Measurements from ENCODE around the gene RGS3. TPM values are rescaled to one million over a fixed set of nuclear protein-coding genes. Genes with fewer than 3 reads are reported as not detected.

Gene RGS3
- total and polyA plus RNA-seq, 2 of the 13 experiments (the other 11 are each of a cell fraction or from before 2014, with no cell fraction given) = 17.1 to 28.8 TPM

GRCh38 chr9:113590991-113591898 is 127.7 kb downstream of the RGS3 start (continued):
- TF ChIP-seq, protein P1, sequence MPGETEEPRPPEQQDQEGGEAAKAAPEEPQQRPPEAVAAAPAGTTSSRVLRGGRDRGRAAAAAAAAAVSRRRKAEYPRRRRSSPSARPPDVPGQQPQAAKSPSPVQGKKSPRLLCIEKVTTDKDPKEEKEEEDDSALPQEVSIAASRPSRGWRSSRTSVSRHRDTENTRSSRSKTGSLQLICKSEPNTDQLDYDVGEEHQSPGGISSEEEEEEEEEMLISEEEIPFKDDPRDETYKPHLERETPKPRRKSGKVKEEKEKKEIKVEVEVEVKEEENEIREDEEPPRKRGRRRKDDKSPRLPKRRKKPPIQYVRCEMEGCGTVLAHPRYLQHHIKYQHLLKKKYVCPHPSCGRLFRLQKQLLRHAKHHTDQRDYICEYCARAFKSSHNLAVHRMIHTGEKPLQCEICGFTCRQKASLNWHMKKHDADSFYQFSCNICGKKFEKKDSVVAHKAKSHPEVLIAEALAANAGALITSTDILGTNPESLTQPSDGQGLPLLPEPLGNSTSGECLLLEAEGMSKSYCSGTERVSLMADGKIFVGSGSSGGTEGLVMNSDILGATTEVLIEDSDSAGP (CRISPR knock-in tag; IDR thresholded peaks at IDR 0.05; ENCODE audit: borderline replicate concordance) = peak; percentile 40; the same call in 1 of the 2 replicates
- TF ChIP-seq, protein P2, sequence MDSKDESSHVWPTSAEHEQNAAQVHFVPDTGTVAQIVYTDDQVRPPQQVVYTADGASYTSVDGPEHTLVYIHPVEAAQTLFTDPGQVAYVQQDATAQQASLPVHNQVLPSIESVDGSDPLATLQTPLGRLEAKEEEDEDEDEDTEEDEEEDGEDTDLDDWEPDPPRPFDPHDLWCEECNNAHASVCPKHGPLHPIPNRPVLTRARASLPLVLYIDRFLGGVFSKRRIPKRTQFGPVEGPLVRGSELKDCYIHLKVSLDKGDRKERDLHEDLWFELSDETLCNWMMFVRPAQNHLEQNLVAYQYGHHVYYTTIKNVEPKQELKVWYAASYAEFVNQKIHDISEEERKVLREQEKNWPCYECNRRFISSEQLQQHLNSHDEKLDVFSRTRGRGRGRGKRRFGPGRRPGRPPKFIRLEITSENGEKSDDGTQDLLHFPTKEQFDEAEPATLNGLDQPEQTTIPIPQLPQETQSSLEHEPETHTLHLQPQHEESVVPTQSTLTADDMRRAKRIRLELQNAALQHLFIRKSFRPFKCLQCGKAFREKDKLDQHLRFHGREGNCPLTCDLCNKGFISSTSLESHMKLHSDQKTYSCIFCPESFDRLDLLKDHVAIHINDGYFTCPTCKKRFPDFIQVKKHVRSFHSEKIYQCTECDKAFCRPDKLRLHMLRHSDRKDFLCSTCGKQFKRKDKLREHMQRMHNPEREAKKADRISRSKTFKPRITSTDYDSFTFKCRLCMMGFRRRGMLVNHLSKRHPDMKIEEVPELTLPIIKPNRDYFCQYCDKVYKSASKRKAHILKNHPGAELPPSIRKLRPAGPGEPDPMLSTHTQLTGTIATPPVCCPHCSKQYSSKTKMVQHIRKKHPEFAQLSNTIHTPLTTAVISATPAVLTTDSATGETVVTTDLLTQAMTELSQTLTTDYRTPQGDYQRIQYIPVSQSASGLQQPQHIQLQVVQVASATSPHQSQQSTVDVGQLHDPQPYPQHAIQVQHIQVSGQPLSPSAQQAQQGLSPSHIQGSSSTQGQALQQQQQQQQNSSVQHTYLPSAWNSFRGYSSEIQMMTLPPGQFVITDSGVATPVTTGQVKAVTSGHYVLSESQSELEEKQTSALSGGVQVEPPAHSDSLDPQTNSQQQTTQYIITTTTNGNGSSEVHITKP (CRISPR knock-in tag; IDR thresholded peaks at IDR 0.05; ENCODE audit: low read depth) = 0 out of 2 replicates have a peak, but pooled peaks have one; percentile 37
- no peak for TF ChIP-seq SALL2 (CRISPR knock-in tag; IDR thresholded peaks at IDR 0.05)
- no peak for TF ChIP-seq HHEX (CRISPR knock-in tag; IDR thresholded peaks at IDR 0.05)
- TF ChIP-seq SP140L (CRISPR knock-in tag; IDR thresholded peaks at IDR 0.05; ENCODE audit: borderline replicate concordance) = no peak
- TF ChIP-seq ZNF891 (CRISPR knock-in tag; IDR thresholded peaks at IDR 0.05) = peak; percentile 28; the same call in 1 of the 2 replicates
- no peak for TF ChIP-seq ZNF451 (CRISPR knock-in tag; IDR thresholded peaks at IDR 0.05)
- TF ChIP-seq MTA1 (CRISPR knock-in tag; IDR thresholded peaks at IDR 0.05; ENCODE audit: borderline replicate concordance) = no peak
- TF ChIP-seq TBL1XR1 (IDR thresholded peaks at IDR 0.05; ENCODE audit: borderline replicate concordance, low read length, partially characterized antibody) = no peak
- no peak for TF ChIP-seq TFAP4 (IDR thresholded peaks at IDR 0.05; ENCODE audit: borderline replicate concordance, low read depth)
- no peak for TF ChIP-seq RARA (CRISPR knock-in tag; IDR thresholded peaks at IDR 0.05)
- TF ChIP-seq CBFB (CRISPR knock-in tag; IDR thresholded peaks at IDR 0.05) = no peak
- no peak for TF ChIP-seq PHF21A (CRISPR knock-in tag; IDR thresholded peaks at IDR 0.05)
- TF ChIP-seq, protein P3, sequence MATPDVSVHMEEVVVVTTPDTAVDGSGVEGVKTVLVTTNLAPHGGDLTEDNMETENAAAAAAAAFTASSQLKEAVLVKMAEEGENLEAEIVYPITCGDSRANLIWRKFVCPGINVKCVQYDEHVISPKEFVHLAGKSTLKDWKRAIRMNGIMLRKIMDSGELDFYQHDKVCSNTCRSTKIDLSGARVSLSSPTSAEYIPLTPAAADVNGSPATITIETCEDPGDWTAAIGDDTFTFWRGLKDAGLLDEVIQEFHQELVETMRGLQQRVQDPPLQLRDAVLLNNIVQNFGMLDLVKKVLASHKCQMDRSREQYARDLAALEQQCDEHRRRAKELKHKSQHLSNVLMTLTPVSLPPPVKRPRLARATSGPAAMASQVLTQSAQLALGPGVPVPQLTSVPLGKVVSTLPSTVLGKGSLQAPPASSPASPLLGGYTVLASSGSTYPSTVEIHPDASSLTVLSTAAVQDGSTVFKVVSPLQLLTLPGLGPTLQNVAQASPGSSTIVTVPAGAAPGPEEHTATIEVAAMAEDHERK (CRISPR knock-in tag; IDR thresholded peaks at IDR 0.05; ENCODE audit: low read depth) = no peak
- no peak for TF ChIP-seq CEBPZ (IDR thresholded peaks at IDR 0.05; ENCODE audit: low read length)
- TF ChIP-seq YEATS2 (CRISPR knock-in tag; IDR thresholded peaks at IDR 0.05; ENCODE audit: borderline replicate concordance) = no peak; the same call in 1 of the 2 replicates
- TF ChIP-seq ZNF614 (CRISPR knock-in tag; IDR thresholded peaks at IDR 0.05; ENCODE audit: borderline replicate concordance) = 0 out of 2 replicates have a peak, but pooled peaks have one; percentile 34
